Limb (tissue), 2 donors: Measurements from ENCODE around the gene EVA1C.
A peak's percentile ranks its signal among the peaks of the same experiment; 100 is the strongest.
"Not testable (repeated sequence)": the region's sequence is repeated elsewhere in the genome, so short reads cannot be mapped to it uniquely, and the experiment has no call there.

Source experiments
- DNase-seq, 2 donors: peaks; one replicate each; pipeline ENCODE4 v3.0.0-alpha.2; 2016; ENCODE audit errors: extremely low spot score in 2 of 2

EVA1C gene

DNA sequence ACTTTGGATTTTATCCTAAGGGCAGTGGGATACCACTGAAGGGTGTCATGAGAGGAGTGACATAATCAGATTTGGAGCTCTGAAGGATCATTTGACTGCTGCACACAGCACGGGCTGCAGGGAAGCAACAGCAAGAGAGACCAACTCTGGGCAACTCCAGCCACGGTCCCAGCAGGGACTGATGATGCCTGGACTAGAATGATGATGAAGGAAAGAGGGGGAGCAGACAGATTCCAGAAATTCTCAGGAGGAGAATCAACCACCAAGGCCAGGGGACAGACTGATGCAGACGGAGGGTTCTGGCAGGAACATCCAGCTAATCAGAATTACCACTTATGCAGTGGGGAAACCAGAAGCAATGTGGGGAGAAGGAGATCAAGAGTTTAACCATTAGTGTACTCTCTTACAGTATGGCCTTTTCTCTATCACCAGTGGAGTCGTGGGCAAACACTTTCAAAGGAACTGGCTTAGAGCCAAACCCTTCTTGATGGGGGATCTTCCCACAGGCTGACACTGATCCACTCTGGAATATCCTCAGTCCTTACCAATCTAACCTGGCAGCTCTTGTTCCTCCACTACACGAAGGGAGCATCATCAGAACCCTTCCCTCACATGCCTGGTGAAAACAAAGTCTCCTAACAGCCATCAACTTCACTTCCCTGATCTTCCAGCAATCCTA lies 23.0 kb upstream of the EVA1C start:
- no peak for DNase-seq

DNA sequence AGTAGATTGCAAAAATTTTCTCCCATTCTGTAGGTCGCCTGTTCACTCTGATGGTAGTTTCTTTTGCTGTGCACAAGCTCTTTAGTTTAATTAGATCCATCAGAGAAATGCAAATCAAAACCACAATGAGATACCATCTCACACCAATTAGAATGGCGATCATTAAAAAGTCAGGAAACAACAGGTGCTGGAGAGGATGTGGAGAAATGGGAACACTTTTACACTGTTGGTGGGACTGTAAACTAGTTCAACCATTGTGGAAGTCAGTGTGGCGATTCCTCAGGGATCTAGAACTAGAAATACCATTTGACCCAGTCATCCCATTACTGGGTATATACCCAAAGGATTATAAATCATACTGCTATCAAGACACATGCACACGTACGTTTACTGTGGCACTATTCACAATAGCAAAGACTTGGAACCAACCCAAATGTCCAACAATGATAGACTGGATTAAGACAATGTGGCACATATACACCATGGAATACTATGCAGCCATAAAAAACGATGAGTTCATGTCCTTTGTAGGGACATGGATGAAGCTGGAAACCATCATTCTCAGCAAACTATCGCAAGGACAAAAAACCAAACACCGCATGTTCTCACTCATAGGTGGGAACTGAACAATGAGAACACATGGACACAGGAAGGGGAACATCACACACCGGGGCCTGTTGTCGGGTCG lies 21.8 kb upstream of the EVA1C start:
- DNase-seq, result not testable (repeated sequence)

DNA sequence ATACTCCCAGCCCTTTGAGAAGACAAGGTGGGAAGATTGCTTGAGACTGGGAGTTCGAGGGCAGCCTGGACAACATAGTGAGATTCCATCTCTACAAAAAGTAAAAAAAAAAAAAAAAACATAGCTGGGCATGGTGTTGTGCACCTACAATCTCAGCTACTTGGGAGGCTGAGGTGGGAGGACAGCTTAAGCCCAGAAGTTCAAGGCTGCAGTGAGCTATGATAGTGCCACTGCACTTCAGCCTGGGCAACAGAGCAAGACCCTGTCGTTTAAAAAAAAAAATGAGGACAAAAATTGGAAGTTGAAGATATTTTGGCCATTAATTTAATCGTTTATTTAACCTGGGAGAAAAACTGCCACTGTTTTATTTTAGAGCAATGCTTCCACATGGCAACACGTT lies 20.8 kb upstream of the EVA1C start:
- DNase-seq, result no peak

DNA sequence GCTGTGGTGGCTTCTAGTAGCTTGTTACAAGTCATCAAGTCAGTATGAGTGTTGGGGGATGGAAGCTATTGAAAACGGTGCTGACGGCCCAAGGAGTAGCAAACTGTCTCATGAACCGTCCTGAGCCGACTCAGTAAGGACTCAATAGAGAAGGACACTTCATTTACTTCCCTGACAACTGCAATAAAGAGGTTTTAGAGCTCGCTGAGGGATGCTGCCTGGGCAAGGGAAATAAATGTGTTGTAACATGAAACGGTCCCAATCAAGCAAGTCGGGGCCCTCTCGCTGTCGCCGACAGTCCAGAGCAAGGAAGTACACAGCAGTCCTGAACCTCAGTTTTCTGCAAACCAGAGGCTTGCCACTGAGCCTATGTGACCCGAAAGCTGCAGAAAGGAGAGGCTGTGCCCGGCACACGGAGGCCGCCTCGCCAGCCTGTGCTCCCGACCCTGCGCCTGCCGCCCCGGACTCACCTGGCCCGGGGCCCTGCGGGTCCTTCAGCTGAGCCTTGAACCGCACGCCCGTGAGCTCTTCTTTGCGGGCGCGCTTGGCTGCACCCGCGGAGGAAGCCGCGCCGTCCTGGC lies 20.1 kb upstream of the EVA1C start:
- DNase-seq, result no peak

DNA sequence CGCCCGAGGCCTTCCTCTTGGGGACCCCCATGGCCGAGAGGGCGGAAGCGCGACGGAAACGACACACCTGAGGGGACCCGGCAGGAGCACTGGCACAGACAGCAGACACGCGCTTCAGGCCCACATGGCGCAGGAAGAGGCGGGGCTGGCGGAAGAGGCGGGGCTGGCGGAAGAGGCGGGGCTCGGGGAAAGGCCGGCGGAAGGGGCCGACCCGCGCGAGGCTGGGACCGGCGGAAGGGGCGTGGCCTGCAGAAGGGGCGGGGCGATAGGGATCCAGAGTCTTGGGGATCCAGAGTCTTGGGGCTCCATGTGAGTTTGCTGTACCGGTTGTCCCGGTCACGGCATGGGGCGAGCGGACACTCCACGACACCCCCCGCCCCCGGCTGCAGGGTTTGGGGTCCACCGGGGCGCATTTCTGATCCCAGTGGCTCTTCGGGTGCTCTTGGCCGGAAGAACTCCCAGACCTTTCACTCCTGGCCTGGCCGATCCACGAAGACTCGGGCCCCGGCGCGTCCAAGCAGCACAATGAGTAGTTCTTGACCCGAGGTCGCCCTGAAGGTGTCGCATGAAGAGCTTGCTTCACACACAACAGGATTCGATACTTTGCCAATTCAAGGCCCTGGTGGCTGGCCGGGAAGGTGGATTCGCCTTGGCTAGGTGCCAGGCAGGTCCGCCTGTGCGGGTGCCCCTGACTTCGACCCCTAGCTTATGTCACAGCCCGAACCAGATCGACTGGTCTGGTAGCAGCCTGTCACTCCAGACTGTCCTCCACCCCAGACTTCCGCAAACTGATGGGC lies 19.4 kb upstream of the EVA1C start, which contains the start of gene URB1:
TSS of gene URB1 (minus strand) at position 133 of the 797 bp plus-strand sequence. CDS start at position 31, 102 bp downstream.
- DNase-seq, result peak; percentile 85 to 97

DNA sequence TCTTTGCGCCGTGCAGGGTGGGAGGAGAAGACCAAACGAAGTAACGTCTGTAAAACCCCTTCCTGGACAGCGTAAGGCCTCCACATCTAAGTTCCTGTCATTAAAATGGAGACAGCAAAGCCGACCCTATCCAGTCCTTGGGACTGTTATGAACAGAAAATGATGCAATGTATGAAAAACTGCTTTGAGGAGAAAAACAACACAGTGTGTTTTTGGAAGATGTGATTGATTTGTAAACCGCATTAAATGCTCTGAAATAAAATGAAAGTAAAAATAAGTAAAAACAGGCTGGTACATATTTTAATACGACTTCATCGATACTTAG lies 18.9 kb upstream of the EVA1C start:
- no peak for DNase-seq

DNA sequence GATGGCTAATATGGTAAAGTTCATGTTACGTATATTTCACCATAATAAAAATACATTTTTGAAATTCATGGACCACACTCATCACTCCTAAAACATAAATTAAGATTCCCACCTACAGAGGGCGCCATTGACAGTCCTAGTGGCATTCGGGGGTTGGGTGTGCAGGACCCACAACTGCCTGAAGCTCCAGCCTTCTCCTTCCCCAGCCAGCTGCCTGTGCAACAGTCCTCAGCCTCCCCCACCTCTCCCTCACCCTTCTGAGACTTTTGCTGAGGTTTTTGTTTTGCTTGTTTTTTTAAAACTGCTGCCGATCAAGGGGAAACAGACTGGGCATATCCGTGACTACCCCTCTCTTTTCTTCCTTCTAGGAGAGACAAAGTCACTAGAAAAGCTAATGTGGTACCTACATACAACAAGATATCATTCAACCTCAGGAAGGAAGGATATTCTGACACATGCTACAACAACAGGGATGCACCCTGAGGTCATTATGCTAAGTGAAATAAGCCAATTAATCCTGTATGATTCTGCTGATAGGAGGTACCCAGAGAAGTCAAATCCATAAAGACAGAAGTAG lies 9.2 kb upstream of the EVA1C start:
- DNase-seq, result peak; percentile 57 to 58

DNA sequence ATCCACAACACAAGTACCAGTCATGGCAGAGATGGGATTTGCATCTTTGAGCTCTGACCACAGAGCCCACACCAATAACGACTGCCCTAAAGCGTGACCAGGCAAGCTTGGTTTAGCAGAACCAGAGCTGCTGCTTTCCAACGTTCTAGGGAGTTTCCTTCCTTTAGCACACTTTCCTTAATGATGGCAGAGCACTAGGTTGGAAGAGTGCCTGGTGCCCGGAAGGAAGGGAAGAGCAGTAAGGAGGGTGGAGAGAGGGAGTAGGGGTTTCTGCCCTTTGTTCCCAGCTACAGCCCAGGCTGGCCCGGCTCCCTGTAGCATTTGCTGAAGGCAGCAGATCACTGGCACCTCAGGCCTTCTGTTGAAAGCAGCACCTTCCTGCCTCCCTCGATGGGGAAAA lies 6.1 kb upstream of the EVA1C start:
- no peak for DNase-seq

DNA sequence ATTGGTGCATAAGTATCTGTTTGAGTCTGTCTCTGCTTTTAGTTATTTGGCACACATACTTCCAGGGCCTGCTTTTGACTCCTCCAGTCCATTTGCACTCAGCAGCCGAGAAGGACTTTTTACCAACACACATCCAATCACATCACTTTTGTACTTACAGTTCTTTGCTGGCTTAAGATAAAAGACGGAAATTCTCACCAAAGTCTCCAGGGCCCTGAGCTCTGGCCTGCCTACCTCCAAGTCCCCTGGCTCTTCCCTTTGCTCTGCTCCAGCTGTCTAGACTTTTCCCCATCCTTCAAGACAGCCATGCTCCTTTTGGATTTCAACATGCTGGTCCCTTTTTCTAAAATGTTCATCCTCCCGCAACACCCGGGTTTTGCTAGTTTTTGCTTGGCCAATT lies 2.2 kb upstream of the EVA1C start:
- no peak for DNase-seq

DNA sequence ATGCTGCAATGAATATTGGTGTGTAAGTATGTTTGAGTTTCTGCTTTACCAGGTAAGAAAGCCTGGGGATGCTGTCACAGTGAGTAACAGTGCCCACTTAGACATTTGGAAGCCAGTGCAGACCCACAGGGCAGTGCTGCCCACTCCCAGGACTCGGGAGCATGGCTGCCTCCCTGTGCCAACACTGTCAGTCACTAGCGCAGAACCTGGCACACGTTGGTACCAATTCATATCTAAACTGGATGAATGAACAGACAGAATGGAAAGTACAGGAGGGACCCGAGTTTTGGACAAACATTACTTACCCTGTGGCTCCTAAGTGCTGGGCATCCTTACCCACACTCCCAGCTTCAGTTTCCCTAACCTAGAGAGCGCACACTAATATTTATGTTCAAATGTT lies 1.6 kb upstream of the EVA1C start:
- DNase-seq, result no peak

DNA sequence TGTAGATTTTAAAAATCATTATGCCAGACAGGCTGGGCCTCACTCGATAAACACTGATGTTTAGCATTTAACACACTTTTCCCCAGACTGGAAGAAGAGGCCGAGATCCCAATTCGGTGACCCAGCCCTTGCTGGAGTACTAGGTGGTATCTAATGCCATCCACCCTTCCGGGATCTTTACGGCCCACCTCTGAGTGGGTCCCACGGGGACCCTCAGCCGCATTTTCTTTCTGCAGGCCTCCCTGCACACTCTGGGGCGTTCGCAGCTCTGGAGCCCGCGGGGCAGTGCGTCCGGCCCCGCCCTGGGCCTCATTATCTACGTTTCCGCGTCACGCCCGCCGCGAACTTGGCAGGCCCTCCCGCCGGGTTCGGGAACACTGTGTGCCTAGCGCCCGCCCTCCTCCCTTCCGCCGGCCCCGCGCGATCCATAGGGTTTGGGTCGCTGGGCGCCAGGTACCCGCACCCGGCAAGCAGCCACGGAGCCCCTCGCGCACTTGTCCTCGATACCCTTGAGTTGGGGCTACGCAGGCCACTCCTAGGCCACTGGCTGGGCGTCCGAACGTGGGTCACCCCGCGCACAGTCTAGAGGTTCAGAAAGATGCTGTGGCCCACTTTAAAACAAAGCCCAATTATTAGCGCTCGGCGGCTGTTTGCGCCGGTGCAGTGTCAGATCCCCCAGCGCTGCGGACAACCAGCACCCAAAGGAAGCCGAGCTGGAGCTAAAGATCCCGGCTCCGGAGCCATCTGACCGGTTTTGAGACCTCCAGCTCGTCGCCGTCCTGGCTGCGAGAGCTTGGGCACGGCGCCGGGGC lies 950 bp upstream of the EVA1C start:
- DNase-seq, result peak; percentile 20 to 66

DNA sequence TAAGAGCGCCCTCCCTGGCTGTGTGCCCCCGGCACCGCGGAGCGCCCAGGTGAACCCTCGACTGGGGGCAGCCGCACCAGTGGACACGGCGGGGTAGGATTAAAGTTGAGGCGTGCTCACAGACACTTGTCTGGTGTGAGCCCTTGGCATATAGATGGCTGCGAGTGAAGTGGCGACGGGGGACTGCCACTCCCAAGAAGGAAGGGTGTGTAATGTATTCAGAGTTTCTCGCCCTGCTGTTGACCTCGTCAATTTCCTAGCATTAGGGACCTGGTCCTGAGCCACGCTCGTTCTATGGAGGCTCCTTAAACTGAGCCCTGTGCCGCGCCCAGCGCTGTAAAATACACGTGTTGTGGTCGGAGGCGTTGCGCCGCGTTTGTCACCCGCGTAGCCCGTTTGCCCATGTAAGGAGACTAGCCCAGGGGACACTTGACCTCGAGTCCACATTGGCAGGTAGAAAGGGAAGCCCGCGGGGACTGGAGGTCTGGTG lies 554 bp downstream of the EVA1C start:
- DNase-seq, result no peak

DNA sequence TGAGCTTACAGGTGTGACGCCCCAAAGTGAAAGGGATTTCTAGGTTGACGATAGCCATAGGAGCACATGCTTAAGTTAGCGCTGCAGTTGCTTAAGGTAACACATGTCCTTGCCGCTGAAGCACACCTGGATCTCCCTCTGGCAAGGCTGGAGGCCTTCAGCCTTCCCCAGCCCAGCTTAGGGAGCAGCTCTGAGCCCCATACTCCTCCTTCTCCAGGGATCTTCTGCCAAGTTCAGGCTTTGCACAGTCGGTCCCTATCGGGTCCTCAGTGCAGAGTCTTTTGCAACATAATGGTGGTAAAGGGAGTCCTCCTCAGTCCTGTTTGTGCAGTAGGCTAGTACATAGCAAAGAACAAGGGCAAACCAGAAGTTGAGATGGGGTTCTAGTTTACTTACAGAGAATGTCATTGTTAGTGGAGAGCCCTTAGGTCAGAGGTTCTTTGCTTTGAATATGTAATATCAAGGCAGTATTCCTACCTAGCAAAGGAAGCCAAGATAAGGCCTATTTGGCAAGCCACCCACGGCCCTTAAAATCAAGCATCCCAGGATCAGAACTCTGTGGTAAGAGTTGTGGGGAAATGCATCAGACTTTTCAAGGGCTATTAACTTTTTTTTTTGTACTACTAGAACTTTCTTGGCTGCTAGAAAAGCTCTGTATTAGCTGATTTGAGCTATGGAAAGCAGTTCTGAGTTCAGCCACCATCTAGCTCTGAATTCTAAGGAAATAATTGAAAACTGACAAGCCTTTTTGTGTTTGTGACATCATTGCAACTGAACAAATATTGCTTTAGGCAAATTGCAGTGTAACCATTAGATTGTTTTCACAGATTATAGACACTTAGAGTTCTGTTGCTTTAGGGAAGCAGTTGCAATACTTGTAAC lies 1.4 kb downstream of the EVA1C start:
- DNase-seq, result no peak

DNA sequence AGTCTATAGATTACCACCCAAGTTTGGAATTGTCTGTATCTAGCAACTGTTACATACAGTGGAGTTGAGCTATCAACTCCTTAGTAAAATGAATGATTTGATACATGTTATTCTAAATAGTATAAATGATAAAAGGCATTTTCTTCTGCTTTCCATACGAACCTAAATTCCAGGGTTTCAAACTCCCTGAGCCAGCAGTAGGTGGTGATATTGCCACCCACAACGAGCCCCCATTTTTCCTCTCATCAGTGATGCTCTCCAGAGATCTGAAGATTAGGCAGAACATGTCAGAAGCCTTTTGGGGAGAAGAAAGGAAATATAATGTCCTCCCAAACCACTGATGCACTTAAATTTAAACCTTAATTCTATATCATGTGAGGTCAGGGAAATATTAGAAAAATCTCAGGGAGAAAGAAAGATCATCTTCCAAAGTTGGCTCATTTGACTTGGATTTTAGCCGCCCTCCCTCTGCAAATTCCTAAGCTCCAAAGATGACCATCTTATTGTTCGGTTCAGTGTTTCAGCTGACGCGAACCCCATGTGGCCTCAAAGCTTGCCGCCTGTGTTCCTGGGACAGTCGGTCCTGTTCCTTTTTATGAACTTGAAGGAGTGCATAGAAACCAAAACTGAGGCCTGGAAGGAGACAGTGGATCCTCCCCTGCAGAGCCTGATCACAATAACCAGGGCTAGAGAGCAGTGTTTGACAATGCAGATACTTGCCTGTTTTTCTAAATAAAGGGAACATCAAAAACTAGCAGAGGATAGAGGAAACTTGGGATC lies 2.3 kb downstream of the EVA1C start:
- DNase-seq, result no peak

DNA sequence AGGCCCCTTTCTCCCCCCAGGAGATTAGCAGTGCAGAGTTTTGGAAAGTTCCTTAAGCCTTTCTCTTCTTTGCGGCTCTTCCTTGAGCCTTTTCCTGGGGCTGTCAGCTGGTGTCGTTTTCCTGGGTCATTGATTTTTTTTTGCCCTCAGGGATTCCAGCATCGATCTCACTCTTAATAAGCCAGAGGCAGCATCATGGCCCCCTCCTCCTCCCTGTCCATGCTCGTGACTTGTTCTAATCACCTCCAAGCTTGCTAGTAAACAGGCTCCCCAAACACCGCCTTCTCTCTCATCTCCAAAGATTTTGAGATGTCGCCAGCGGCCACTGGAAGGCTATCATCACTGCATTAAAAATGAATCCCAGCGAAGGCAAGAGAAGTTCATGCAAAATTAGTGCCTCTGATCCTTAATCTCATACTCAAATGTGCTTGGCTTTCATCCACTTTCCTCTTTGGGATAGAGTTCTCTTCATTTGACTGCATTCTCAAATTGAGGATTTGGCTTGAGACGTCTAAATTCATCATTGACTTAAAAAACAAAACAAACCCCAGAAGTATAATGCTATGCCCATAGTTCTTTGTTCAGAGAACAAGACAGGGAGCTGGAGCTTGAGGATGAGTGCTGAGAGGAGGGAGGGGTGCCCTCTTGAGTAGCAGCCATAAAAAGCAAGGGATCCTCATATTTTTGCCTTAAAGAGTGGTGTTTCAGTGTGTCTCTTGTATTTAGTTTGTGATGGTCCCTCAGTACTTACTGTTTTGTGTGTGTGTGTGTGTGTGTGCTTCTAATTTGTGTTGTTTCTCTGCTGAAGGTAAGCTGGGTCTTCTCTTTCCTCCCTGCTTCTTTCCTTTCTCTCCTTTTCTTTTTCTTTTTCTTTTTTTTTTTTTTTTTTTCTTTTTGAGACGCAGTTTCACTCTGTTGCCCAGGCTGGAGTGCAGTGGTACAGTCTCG lies 3.2 kb downstream of the EVA1C start:
- DNase-seq, result no peak

DNA sequence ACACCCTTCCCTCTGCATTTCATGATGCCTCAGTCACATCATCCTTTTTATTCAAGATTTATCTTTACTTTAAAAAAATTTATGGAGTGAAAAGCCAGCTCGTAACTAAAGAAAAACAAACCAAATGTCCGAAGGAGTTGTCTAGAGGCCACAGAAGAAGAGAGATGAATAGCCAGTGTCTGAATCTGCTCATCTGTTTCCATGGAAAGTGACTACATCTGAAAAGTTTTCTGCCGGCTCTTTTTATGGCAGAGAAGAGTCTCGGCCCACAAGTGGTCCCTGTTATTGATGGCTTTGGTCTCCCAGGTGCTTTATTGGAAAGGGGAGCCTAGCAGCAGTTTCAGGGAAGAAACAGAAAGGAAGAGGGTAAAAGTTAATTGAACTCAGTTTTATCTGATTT lies 5.6 kb downstream of the EVA1C start:
- no peak for DNase-seq

DNA sequence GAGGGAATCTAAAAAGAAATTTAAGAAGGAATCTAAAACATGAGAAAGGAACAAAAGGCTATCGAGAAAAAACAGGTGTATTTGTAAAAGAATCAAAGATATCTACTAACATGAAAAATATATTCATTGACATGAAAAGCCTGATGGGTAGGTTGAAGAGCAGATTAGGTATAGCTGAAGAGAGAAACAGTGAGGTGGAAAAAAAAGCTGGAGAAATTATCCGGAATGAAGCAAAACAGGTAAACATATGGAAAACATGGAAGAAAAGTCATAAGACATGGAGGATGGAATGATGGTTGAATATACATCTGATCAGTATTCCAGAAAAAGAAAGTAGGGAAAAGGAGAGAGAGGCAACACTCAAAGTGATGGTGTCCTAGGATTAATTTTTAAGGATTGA lies 9.6 kb downstream of the EVA1C start:
- no peak for DNase-seq
